IMR-90 (cell line): ENCODE measurements around the gene BUB1. TPM values are rescaled to one million over a fixed set of nuclear protein-coding genes. Genes with fewer than 3 reads are reported as not detected.
"Not testable (repeated sequence)": the region's sequence is repeated elsewhere in the genome, so short reads cannot be mapped to it uniquely, and the experiment has no call there.

ENCODE experiments used
- ATAC-seq: fragments of 200-7000 bp; cut with Tn5 transposase; 2 replicates; pipeline ENCODE4 v1.9.1; 2020; ENCODE audit warnings: low read depth, mild to moderate bottlenecking, moderate library complexity
- BruUV-seq: library from RNA; stranded (reverse); fragments of 400-500 nt; replicated peaks from 2 replicates; lab custom pipeline; 2021; lab: Mats Ljungman, UMichigan
- CTCF ChIA-PET: fragments of 300-600 bp; formaldehyde crosslinking; extraction: SDS; loops from one replicate; lab custom pipeline; 2021; ENCODE audit warnings: antibody characterized with exemption; lab: Yijun Ruan, JAX
- POLR2A ChIA-PET: fragments of 300-600 bp; sonication (Branson Sonifier 250); formaldehyde crosslinking; loops from one replicate; lab custom pipeline; 2022; ENCODE audit warnings: antibody characterized with exemption; ENCODE audit not compliant: unreplicated experiment; lab: Charles Lee
- DNase-seq: peaks from one replicate; pipeline ENCODE4 v3.0.0; 2013
- H2AFZ ChIP-seq: replicated peaks from 2 replicates; pipeline ENCODE3; 2013; ENCODE audit warnings: low read length, mild to moderate bottlenecking; ENCODE audit not compliant: poor library complexity
- H2AK5ac ChIP-seq: 2 replicates; pipeline ENCODE4 v1.6.1; 2013; ENCODE audit warnings: low read depth, low read length, inconsistent platforms
- H2AK9ac ChIP-seq: replicated peaks from 2 replicates; pipeline ENCODE3; 2013; ENCODE audit warnings: mild to moderate bottlenecking, low read depth, low read length, moderate library complexity; ENCODE audit not compliant: poor library complexity
- H2BK120ac ChIP-seq: 2 replicates; pipeline ENCODE4 v1.6.1; 2013; ENCODE audit warnings: low read depth, low read length, inconsistent platforms
- H2BK15ac ChIP-seq: 3 replicates; pipeline ENCODE4 v1.6.1; 2013; ENCODE audit warnings: low read depth, low read length, inconsistent platforms
- H2BK20ac ChIP-seq: 2 replicates; pipeline ENCODE4 v1.6.1; 2013; ENCODE audit warnings: low read depth, mild to moderate bottlenecking, inconsistent platforms, low read length, moderate library complexity
- H2BK5ac ChIP-seq: 2 replicates; pipeline ENCODE4 v1.6.1; 2013; ENCODE audit warnings: mild to moderate bottlenecking, low read depth, low read length, inconsistent platforms; ENCODE audit not compliant: poor library complexity, severe bottlenecking
- H3K14ac ChIP-seq: replicated peaks from 2 replicates; pipeline ENCODE4 v1.6.1; 2013; ENCODE audit warnings: low read depth, low read length, inconsistent platforms
- H3K18ac ChIP-seq: 2 replicates; pipeline ENCODE4 v1.6.1; 2013; ENCODE audit warnings: low read depth, low read length, control low read depth
- H3K23ac ChIP-seq: 2 replicates; pipeline ENCODE4 v1.6.1; 2013; ENCODE audit warnings: low read depth, low read length, inconsistent platforms
- H3K27ac ChIP-seq: 2 replicates; pipeline ENCODE4 v1.5.1; 2013; ENCODE audit warnings: mild to moderate bottlenecking, control low read depth, low read length; ENCODE audit not compliant: insufficient read depth
- H3K27me3 ChIP-seq: 2 replicates; pipeline ENCODE4 v1.6.1; 2013; ENCODE audit warnings: low read length; ENCODE audit not compliant: control insufficient read depth, insufficient read depth
- H3K36me3 ChIP-seq: 2 replicates; pipeline ENCODE4 v1.6.1; 2013; ENCODE audit warnings: low read length, mixed read lengths; ENCODE audit not compliant: control insufficient read depth, insufficient read depth
- H3K4ac ChIP-seq: 2 replicates; pipeline ENCODE4 v1.6.1; 2013; ENCODE audit warnings: low read depth, low read length, inconsistent platforms
- H3K4me1 ChIP-seq: 2 replicates; pipeline ENCODE4 v1.6.1; 2013; ENCODE audit warnings: low read length, mixed read lengths; ENCODE audit not compliant: control insufficient read depth, insufficient read depth
- H3K4me2 ChIP-seq: 2 replicates; pipeline ENCODE4 v1.6.1; 2013; ENCODE audit warnings: low read depth, mild to moderate bottlenecking, control low read depth, low read length, moderate library complexity
- H3K4me3 ChIP-seq: 2 replicates; pipeline ENCODE4 v1.5.1; 2013; ENCODE audit warnings: low read depth, mild to moderate bottlenecking, control low read depth, low read length, moderate library complexity; ENCODE audit not compliant: insufficient read depth
- H3K56ac ChIP-seq: 2 replicates; pipeline ENCODE4 v1.6.1; 2013; ENCODE audit warnings: low read length, inconsistent platforms; ENCODE audit not compliant: insufficient read depth; ENCODE audit errors: extremely low read depth
- H3K79me1 ChIP-seq, 2 experiments: 2 replicates each; pipeline ENCODE4 v1.6.1; 2013; ENCODE audit warnings: low read length in 2 of 2, inconsistent platforms in 1 of 2, low read depth in 1 of 2
- H3K9ac ChIP-seq: 2 replicates; pipeline ENCODE4 v1.6.1; 2013; ENCODE audit warnings: low read depth, low read length, control low read depth
- H3K9me1 ChIP-seq: 2 replicates; pipeline ENCODE4 v1.6.1; 2013; ENCODE audit warnings: low read length, inconsistent platforms; ENCODE audit not compliant: insufficient read depth
- H3K9me3 ChIP-seq: 2 replicates; pipeline ENCODE4 v1.6.1; 2013; ENCODE audit warnings: low read length; ENCODE audit not compliant: control insufficient read depth, insufficient read depth
- H4K20me1 ChIP-seq: 2 replicates; pipeline ENCODE4 v1.6.1; 2013; ENCODE audit warnings: low read length, inconsistent platforms; ENCODE audit not compliant: insufficient read depth
- H4K5ac ChIP-seq: 2 replicates; pipeline ENCODE4 v1.6.1; 2013; ENCODE audit warnings: mild to moderate bottlenecking, low read depth, low read length, control low read depth
- H4K8ac ChIP-seq, 2 experiments: 2 replicates each; pipeline ENCODE4 v1.6.1; 2013; ENCODE audit warnings: low read depth in 2 of 2, low read length in 2 of 2, control low read depth in 1 of 2, inconsistent platforms in 1 of 2
- H4K91ac ChIP-seq: 2 replicates; pipeline ENCODE4 v1.6.1; 2013; ENCODE audit warnings: low read depth, low read length, inconsistent platforms; ENCODE audit not compliant: insufficient read depth
- WGBS, 2 experiments: methylation state at CpG; one replicate each; pipeline versions ENCODE4 v1.1.5 to v1.1.7; 2013; ENCODE audit warnings: missing lambda C conversion rate in 2 of 2; ENCODE audit not compliant: insufficient read length in 1 of 2; ENCODE audit errors: extremely low coverage in 2 of 2; 5-methylcytosine and 5-hydroxymethylcytosine counted together
- dilution Hi-C: fragments of 300-500 bp; cut with HindIII; formaldehyde crosslinking; loops from one replicate; pipeline ENCODE4 v1.14.3; 2018; ENCODE audit warnings: low sequenced_read_pairs; ENCODE audit not compliant: unreplicated experiment
- in situ Hi-C: fragments of 300-500 bp; cut with MboI; formaldehyde crosslinking; loops from 3 replicates; pipeline ENCODE4 v1.14.3; 2019; ENCODE audit warnings: low sequenced_read_pairs, inconsistent platforms, mixed read lengths
- intact Hi-C: fragments of 100-400 bp; cut with micrococcal nuclease; formaldehyde crosslinking; loops from 2 replicates; pipeline ENCODE4 v1.10.0; 2022
- polyA plus RNA-seq, 3 experiments: library from polyadenylated mRNA; depleted of rRNA; stranded (reverse); fragments of >200 nt; gene quantifications; 2 replicates each; pipeline ENCODE4 v1.2.3, GENCODE V29; 2012; ENCODE audit warnings: low replicate concordance in 1 of 3
- total RNA-seq: library from RNA; depleted of rRNA; stranded (reverse); fragments of >200 nt; gene quantifications from 2 replicates; pipeline ENCODE4 v1.2.3, GENCODE V29; 2012

The BUB1 gene
- total and polyA plus RNA-seq, 2 of the 4 experiments (the other 2 are of a cell fraction), result 19.6 to 43.4 TPM

DNA sequence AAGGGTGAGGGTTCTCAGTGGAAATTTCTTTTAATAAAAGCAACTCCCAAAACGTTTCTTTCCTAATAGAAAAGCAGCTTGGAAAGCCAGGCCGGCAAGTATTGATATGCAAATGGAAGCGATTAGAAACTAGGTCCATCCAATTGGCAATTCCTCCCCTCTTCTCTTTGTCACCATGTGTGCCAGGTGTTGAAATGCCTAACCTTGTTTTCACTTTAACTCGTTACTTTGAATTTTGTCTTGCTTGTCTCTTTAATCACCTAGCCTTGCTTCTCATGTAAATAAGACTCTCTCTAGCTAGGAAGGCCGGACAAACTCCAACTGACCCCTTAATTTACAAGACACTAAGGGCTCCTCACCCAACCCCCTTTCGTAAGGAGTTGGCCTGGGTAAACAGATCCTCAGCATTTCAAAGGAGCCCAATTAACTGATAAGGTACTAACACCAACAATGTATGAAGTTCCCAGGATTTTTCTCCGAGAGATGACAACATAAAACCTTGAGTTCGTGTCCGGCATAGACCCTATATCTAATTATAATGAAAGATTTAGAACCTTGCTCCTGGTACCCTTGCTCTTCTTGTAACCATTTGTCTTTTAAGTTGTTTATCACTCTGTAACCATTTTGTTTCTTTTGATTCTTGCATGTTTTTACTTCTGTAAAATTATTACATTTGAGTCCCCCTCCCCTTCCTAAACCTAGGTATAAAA is 10.1 kb upstream of the BUB1 start:
- H3K9me1 ChIP-seq, H3K9ac ChIP-seq, H2AK9ac ChIP-seq, CTCF ChIA-PET, H2BK120ac ChIP-seq, H3K14ac ChIP-seq, H3K4me2 ChIP-seq, H3K79me1 ChIP-seq, H2BK20ac ChIP-seq, POLR2A ChIA-PET, in situ Hi-C loops, H3K27ac ChIP-seq, H4K91ac ChIP-seq, H3K36me3 ChIP-seq, H2AFZ ChIP-seq, DNase-seq, H3K18ac ChIP-seq, H4K5ac ChIP-seq, H4K20me1 ChIP-seq, BruUV-seq, H3K56ac ChIP-seq, H3K4me3 ChIP-seq, H3K4me1 ChIP-seq, H2BK5ac ChIP-seq, intact Hi-C loops, H3K23ac ChIP-seq, ATAC-seq, dilution Hi-C loops, H2AK5ac ChIP-seq, H3K4ac ChIP-seq, H2BK15ac ChIP-seq, H4K8ac ChIP-seq: not testable (repeated sequence)
- WGBS, 2 experiments, result no CpG with 5 or more reads among the region's 9 CpGs
- H3K9me3 ChIP-seq, result peaks cover 10% of the 10 kb centered on the region
- H3K27me3 ChIP-seq, result peaks cover 51% of the 10 kb centered on the region
